ENCODE measurements around the gene LRG1. TPM values are rescaled to one million over a fixed set of nuclear protein-coding genes. Genes with fewer than 3 reads are reported as not detected.

LRG1 gene
- total and polyA plus RNA-seq, 2 of the 13 experiments (the other 11 are each of a cell fraction or from before 2014, with no cell fraction given) = 12.0 to 39.3 TPM

GRCh38 chr19:4521170-4521887 lies 18.5 kb downstream of the LRG1 start (continued):
- TF ChIP-seq GZF1 (CRISPR knock-in tag; IDR thresholded peaks at IDR 0.05) = no peak
- TF ChIP-seq ZNF510 (CRISPR knock-in tag; IDR thresholded peaks at IDR 0.05; ENCODE audit: low read depth) = peak; percentile 22; the same call in 1 of the 2 replicates
- no peak for TF ChIP-seq PAWR (CRISPR knock-in tag; IDR thresholded peaks at IDR 0.05; ENCODE audit: borderline replicate concordance)
- no peak for TF ChIP-seq ZBTB42 (CRISPR knock-in tag; IDR thresholded peaks at IDR 0.05)
- no peak for TF ChIP-seq ZNF30 (CRISPR knock-in tag; IDR thresholded peaks at IDR 0.05)
- no peak for TF ChIP-seq ZSCAN31 (CRISPR knock-in tag; IDR thresholded peaks at IDR 0.05; ENCODE audit: low read depth)
- 0 out of 2 replicates have a peak, but pooled peaks have one; percentile 30 for TF ChIP-seq ZMYM2 (CRISPR knock-in tag; IDR thresholded peaks at IDR 0.05)
- no peak for TF ChIP-seq CENPBD1 (CRISPR knock-in tag; IDR thresholded peaks at IDR 0.05; ENCODE audit: borderline replicate concordance, low read depth)
- 0 out of 2 replicates have a peak, but pooled peaks have one; percentile 22 for TF ChIP-seq KMT2B (CRISPR knock-in tag; IDR thresholded peaks at IDR 0.05)
- no peak for TF ChIP-seq CBX5 (CRISPR knock-in tag; IDR thresholded peaks at IDR 0.05; ENCODE audit: borderline replicate concordance)
- peak; percentile 71 for TF ChIP-seq HDAC2 (CRISPR knock-in tag; IDR thresholded peaks at IDR 0.05)
- 0 out of 2 replicates have a peak, but pooled peaks have one; percentile 16 for TF ChIP-seq ZSCAN21 (CRISPR knock-in tag; IDR thresholded peaks at IDR 0.05; ENCODE audit: borderline replicate concordance)
- no peak for TF ChIP-seq SMARCC2 (IDR thresholded peaks at IDR 0.05)
- no peak for TF ChIP-seq ZNF142 (CRISPR knock-in tag; IDR thresholded peaks at IDR 0.05)
- no peak for TF ChIP-seq NBN (conservative IDR thresholded peaks at IDR 0.05)
- TF ChIP-seq THAP9 (CRISPR knock-in tag; IDR thresholded peaks at IDR 0.05; ENCODE audit: borderline replicate concordance) = no peak
- 0 out of 4 replicates have a peak, but pooled peaks of 1 of the 2 experiments have one; percentile 26 for TF ChIP-seq HMGXB4 (CRISPR knock-in tag; IDR thresholded peaks at IDR 0.05; ENCODE audit: borderline replicate concordance in 1 of 2, low read depth in 1 of 2)
- 0 out of 2 replicates have a peak, but pooled peaks have one; percentile 23 for TF ChIP-seq ISL2 (CRISPR knock-in tag; IDR thresholded peaks at IDR 0.05)
